ENCODE data around the gene ACY1. TPM values are rescaled to one million over a fixed set of nuclear protein-coding genes. Genes with fewer than 3 reads are reported as not detected.
"Not testable (repeated sequence)": the region's sequence is repeated elsewhere in the genome, so short reads cannot be mapped to it uniquely, and the experiment has no call there.

The ACY1 gene
- total RNA-seq, 4 donors from 2014 or later: 10.6 to 21.4 (median 19.5) TPM

DNA sequence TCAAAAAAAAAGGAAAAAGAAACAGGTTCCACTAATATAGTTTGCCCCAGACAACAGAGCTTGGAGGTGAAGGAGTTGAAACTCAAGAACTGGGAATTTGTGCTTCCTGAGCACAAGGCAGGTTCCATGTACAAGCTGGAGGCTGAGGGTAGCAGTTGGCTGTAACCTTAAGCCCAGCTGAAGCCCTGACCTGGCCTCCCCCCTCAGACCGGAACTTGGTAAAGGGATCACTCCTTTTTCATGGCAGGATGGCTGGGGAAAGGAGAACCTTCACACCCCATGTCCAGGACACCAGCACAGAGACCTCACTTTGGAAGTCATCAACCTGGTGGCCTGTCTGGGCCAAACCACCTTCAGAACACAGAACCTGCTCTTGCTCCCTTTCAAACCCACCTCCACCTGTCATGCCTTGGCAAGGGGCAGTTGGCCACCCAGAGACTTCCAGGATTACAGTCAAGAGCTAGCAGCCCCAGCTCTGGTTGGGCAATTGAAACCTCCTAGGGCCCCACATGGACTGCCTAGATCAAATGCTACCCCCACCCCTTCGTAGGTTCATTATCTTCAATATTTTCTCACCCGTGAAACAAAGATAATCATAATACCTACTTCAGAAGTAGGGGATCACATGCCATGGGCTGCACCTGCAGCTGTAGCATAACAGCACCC lies 8.8 kb downstream of the ACY1 start:
- peaks cover 0 to 41% of the 10 kb centered on the region in 2 donors for H3K36me3 ChIP-seq
- H3K27ac ChIP-seq: no peak overlapping the region
- H3K27me3 ChIP-seq: no peaks in the 10 kb centered on the region
- peaks cover 0 to 58% (median 15%) of the 10 kb centered on the region in 3 donors for H3K4me1 ChIP-seq
- 69% methylated on average over 2 of the region's 3 CpGs; no CpG with 5 or more reads in 1 of the 2 donors for WGBS, 2 donors (ENCODE audit: low coverage in 1 of 2)
- no peak overlapping the region for H3K4me3 ChIP-seq
- TF ChIP-seq POLR2A (IDR thresholded peaks at IDR 0.05) (no peak), POLR2AphosphoS5 (IDR thresholded peaks at IDR 0.05) (no peak), EP300 (IDR thresholded peaks at IDR 0.05) (no peak)
- ATAC-seq: no peak
- H3K9me3 ChIP-seq: no peaks in the 10 kb centered on the region

DNA sequence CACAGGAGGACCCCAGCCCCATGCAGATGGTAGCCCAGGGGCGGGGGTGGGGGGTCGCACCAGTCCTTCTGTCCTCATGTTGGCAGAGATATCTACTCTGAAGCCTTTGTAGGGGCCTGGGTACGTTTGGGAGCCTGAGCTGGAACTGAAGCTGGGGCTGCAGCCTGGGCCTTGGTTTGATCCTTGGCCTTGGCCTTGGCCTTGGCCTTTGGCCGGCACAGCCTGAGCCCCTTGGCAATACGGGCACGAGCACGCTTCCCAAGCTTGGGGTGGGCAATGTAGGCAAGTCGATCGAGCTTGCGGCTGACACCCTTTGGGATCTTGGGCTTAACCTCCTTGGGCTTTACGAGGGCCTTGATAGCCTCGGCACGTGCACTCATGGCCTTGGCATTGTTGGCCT lies 10.3 kb downstream of the ACY1 start:
- not testable (repeated sequence) for H3K4me3 ChIP-seq, H3K27ac ChIP-seq, ATAC-seq, H3K9me3 ChIP-seq
- peaks cover 0 to 41% of the 10 kb centered on the region in 2 donors for H3K36me3 ChIP-seq
- H3K4me1 ChIP-seq: peaks cover 0 to 58% (median 15%) of the 10 kb centered on the region in 3 donors
- H3K27me3 ChIP-seq: peaks cover 10% of the 10 kb centered on the region
- WGBS, 2 donors (ENCODE audit: low coverage in 1 of 2): 70% methylated on average over 2 of the region's 13 CpGs; no CpG with 5 or more reads in 1 of the 2 donors

DNA sequence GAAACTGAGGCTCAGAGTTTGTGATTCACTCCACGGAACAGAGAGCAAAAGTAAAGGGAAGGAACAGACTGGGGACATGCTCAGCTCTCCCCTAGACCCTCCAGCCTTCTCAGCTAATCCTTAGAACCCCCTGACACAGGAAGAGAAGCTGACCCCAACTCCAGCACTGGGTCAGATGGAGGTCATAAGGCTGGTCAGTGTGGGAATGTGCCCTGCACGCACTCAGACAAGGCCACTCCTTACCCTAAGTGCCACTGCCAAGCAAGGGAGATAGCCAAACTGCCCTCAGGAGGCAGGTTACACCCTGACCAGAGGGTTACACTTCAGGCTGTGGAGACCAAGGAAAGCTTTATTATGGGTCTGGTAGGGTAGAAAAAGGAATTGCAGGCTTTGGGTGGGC lies 11.2 kb downstream of the ACY1 start:
- H3K27me3 ChIP-seq: peaks cover 17% of the 10 kb centered on the region
- H3K4me3 ChIP-seq: peak overlapping the region in 1 of 2 donors; percentile 83
- peaks cover 0 to 51% (median 13%) of the 10 kb centered on the region in 3 donors for H3K4me1 ChIP-seq
- peak overlapping the region in 2 of 4 donors; percentile 89 to 92 for H3K27ac ChIP-seq
- ATAC-seq: no peak
- TF ChIP-seq, protein P1, sequence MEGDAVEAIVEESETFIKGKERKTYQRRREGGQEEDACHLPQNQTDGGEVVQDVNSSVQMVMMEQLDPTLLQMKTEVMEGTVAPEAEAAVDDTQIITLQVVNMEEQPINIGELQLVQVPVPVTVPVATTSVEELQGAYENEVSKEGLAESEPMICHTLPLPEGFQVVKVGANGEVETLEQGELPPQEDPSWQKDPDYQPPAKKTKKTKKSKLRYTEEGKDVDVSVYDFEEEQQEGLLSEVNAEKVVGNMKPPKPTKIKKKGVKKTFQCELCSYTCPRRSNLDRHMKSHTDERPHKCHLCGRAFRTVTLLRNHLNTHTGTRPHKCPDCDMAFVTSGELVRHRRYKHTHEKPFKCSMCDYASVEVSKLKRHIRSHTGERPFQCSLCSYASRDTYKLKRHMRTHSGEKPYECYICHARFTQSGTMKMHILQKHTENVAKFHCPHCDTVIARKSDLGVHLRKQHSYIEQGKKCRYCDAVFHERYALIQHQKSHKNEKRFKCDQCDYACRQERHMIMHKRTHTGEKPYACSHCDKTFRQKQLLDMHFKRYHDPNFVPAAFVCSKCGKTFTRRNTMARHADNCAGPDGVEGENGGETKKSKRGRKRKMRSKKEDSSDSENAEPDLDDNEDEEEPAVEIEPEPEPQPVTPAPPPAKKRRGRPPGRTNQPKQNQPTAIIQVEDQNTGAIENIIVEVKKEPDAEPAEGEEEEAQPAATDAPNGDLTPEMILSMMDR (IDR thresholded peaks at IDR 0.05): no peak
- TF ChIP-seq POLR2AphosphoS5 (IDR thresholded peaks at IDR 0.05) (no peak), POLR2A (IDR thresholded peaks at IDR 0.05) (no peak), EP300 (IDR thresholded peaks at IDR 0.05) (no peak)
- H3K9me3 ChIP-seq: no peaks in the 10 kb centered on the region
- 67% methylated on average over 1 of the region's 2 CpGs; no CpG with 5 or more reads in 1 of the 2 donors for WGBS, 2 donors (ENCODE audit: low coverage in 1 of 2)
- H3K36me3 ChIP-seq: peaks cover 0 to 41% of the 10 kb centered on the region in 2 donors

DNA sequence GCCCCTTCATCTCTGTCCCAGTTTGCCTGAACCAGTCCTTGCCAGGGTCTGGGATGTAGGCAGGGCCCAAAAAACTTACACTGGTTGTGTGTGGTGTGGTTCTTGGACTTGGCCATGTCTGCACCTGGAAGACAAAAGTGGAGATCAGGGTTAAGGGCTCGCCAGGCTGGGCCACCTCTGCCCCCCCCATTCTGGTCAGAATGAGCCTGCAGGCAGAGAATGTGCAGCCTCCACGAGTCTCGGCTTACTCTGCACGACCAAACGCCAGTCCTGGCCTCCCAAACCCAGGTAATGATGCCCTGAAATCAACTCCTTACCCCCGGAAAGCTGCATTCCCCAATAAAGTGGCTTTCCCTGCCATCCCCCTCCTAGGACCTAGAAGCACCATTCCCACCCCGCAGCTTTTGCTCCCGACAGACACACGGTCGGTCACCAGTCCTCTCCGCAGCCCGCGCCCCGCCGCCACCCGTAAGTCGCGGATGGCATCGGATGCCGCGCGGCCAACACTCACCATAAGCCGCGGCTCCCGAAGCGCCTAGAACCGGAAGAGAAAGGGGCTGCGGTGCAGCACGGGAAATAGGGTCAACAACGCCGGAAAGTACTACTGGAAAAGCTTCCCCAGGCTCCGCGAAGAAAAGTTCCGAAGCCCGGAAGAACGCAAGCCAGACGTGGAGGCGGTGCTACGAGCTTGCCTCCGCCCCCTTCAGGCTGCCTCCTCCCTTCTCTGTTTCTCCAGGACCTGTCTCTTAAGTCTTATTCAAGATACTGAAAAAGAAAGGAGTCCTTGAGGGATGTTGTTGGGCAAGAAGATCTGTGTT lies 12.2 kb downstream of the ACY1 start, which contains the start of gene RPL29:
RPL29 (minus strand) TSS at position 550 of the 818 bp plus-strand sequence; CDS start at position 116, 434 bp downstream.
- H3K4me1 ChIP-seq: peaks cover 0 to 40% (median 12%) of the 10 kb centered on the region in 3 donors
- peak; percentile 98 for ATAC-seq
- H3K27me3 ChIP-seq: peaks cover 28% of the 10 kb centered on the region
- peak within 1 kb of the TSS; percentile 56 to 83 for H3K4me3 ChIP-seq
- H3K9me3 ChIP-seq: no peaks in the 10 kb centered on the region
- TF ChIP-seq, protein P1 (IDR thresholded peaks at IDR 0.05): peak in 1 of 4 experiments; percentile 69
- TF ChIP-seq POLR2AphosphoS5 (IDR thresholded peaks at IDR 0.05): peak; percentile 86
- TF ChIP-seq POLR2A (IDR thresholded peaks at IDR 0.05): peak; percentile 39 to 44
- no peak for TF ChIP-seq EP300 (IDR thresholded peaks at IDR 0.05)
- 0% methylated on average over 9 to 19 of the region's 40 CpGs for WGBS, 2 donors (ENCODE audit: low coverage in 1 of 2)
- peak within 1 kb of the TSS; percentile 52 to 92 (median 90) for H3K27ac ChIP-seq
- H3K36me3 ChIP-seq: peaks cover 0 to 41% of the 10 kb centered on the region in 2 donors

DNA sequence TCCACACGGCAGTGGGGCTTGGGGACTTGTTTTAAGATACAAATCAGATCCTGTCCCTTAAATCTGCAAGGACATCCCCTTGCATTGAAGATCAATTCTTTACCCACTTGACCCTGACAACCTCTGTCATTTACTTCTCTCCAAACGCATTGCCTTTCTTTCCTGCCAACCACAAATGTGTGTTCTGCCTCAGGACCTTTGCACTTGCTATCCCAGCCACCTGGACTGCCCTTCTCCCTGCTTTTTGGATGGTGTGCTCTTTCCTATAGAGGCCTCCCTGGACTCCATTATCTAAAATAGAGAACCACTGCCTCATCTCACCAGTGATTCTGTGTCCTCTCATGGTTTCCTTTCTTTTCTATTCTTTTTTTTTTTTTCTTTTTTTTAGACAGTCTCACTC lies 13.8 kb downstream of the ACY1 start:
- H3K9me3 ChIP-seq: no peaks in the 10 kb centered on the region
- no peak overlapping the region for H3K27ac ChIP-seq
- peaks cover 0 to 43% (median 12%) of the 10 kb centered on the region in 3 donors for H3K4me1 ChIP-seq
- H3K4me3 ChIP-seq: no peak overlapping the region
- 22 to 47% methylated on average over 1 to 2 of the region's 2 CpGs for WGBS, 2 donors (ENCODE audit: low coverage in 1 of 2)
- ATAC-seq: no peak
- peaks cover 32% of the 10 kb centered on the region for H3K27me3 ChIP-seq
- peaks cover 0 to 29% of the 10 kb centered on the region in 2 donors for H3K36me3 ChIP-seq
- no peak for TF ChIP-seq EP300 (IDR thresholded peaks at IDR 0.05)
- no peak for TF ChIP-seq POLR2AphosphoS5 (IDR thresholded peaks at IDR 0.05)
- no peak for TF ChIP-seq POLR2A (IDR thresholded peaks at IDR 0.05)

DNA sequence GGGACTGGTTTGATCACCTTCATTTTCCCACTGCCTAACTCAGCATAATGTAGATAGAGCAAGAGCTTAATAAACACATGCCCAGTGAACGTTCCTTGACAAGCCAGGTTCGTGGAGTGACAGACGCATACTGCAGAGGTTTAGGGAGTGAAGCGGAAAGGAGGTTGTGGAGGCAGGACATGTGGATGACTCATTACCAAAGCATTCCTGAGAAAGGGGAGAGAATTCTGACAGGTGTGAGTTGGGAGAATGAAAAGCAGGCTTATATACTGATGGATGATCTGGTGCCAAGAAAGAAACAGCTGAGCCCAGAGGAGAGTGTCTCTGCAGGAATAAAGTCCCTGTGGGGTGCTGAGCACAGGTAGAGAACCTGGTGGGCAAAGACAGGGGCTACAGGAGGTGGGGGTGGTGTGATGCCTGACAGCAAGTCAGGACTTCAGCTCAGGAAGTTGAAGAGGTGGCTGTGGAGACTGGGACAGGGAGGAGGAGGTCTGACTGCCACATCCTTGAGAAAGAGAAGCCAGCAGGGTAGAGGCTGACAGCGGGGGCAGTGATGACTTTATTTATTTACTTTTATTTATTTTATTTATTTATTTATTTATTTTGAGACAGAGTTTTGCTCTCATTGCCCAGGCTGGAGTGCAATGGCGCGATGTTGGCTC lies 14.7 kb downstream of the ACY1 start:
- Histone ChIP-seq H3K27ac (no peak overlapping the region), H3K36me3 (peaks cover 0 to 20% of the 10 kb centered on the region in 2 donors), H3K4me3 (no peak overlapping the region), H3K9me3 (no peaks in the 10 kb centered on the region), H3K27me3 (peaks cover 32% of the 10 kb centered on the region), H3K4me1 (peaks cover 0 to 36% (median 12%) of the 10 kb centered on the region in 3 donors)
- 35 to 57% methylated on average over 6 of the region's 7 CpGs for WGBS, 2 donors (ENCODE audit: low coverage in 1 of 2)
- ATAC-seq: no peak
- TF ChIP-seq EP300 (IDR thresholded peaks at IDR 0.05) (no peak), POLR2A (IDR thresholded peaks at IDR 0.05) (no peak), POLR2AphosphoS5 (IDR thresholded peaks at IDR 0.05) (no peak)
- TF ChIP-seq, protein P1 (IDR thresholded peaks at IDR 0.05): no peak
